Measurements from ENCODE around the gene GRIFIN.
"Not testable (repeated sequence)": the region's sequence is repeated elsewhere in the genome, so short reads cannot be mapped to it uniquely, and the experiment has no call there.

Gene GRIFIN

GRCh38 chr7:2478800-2479199 lies 2.6 kb upstream of the GRIFIN start:
- no peak for DNase-seq (ENCODE audit: low read depth in 2 of 2)

GRCh38 chr7:2478399-2478785 lies 2.2 kb upstream of the GRIFIN start:
- no peak for DNase-seq (ENCODE audit: low read depth in 2 of 2)

- DNase-seq (ENCODE audit: low read depth in 2 of 2): no peak
These were observed 1.5 kb upstream of the GRIFIN start for GRCh38 chr7:2477447-2478398.

- DNase-seq (ENCODE audit: low read depth in 2 of 2): no peak
These were observed 713 bp upstream of the GRIFIN start for GRCh38 chr7:2476776-2477446.

GRCh38 chr7:2475678-2476015 lies 551 bp downstream of the GRIFIN start:
- no peak for DNase-seq (ENCODE audit: low read depth in 2 of 2)

- no peak for DNase-seq (ENCODE audit: low read depth in 2 of 2)
These were observed 1.2 kb downstream of the GRIFIN start for GRCh38 chr7:2474813-2475677.

GRCh38 chr7:2474224-2474623 lies 2.0 kb downstream of the GRIFIN start:
- DNase-seq (ENCODE audit: low read depth in 2 of 2): no peak

GRCh38 chr7:2473496-2474180 lies 2.6 kb downstream of the GRIFIN start:
- no peak for DNase-seq (ENCODE audit: low read depth in 2 of 2)

- DNase-seq (ENCODE audit: low read depth in 2 of 2): no peak
These were observed 3.5 kb downstream of the GRIFIN start for GRCh38 chr7:2472739-2473138.

GRCh38 chr7:2471396-2471795 lies 4.8 kb downstream of the GRIFIN start:
- no peak for DNase-seq (ENCODE audit: low read depth in 2 of 2)

GRCh38 chr7:2471022-2471329 lies 5.2 kb downstream of the GRIFIN start:
- no peak for DNase-seq (ENCODE audit: low read depth in 2 of 2)

- DNase-seq (ENCODE audit: low read depth in 2 of 2): no peak
These were observed 5.8 kb downstream of the GRIFIN start for GRCh38 chr7:2470204-2471021.

- not testable (repeated sequence) for DNase-seq (ENCODE audit: low read depth in 2 of 2)
These were observed 6.6 kb downstream of the GRIFIN start for GRCh38 chr7:2469460-2470203.

GRCh38 chr7:2468227-2468626 lies 8.0 kb downstream of the GRIFIN start:
- no peak for DNase-seq (ENCODE audit: low read depth in 2 of 2)

GRCh38 chr7:2466675-2467074 lies 9.5 kb downstream of the GRIFIN start:
- no peak for DNase-seq (ENCODE audit: low read depth in 2 of 2)

GRCh38 chr7:2465928-2466327 lies 10.3 kb downstream of the GRIFIN start:
- DNase-seq (ENCODE audit: low read depth in 2 of 2): no peak

- DNase-seq (ENCODE audit: low read depth in 2 of 2): no peak
These were observed 13.5 kb downstream of the GRIFIN start for GRCh38 chr7:2462731-2463130.

- DNase-seq (ENCODE audit: low read depth in 2 of 2): no peak
These were observed 14.8 kb downstream of the GRIFIN start for GRCh38 chr7:2461268-2462026.

- no peak for DNase-seq (ENCODE audit: low read depth in 2 of 2)
These were observed 15.6 kb downstream of the GRIFIN start for GRCh38 chr7:2460641-2461040.
